Measurements from ENCODE around the gene GPR119.

Gene GPR119

DNA sequence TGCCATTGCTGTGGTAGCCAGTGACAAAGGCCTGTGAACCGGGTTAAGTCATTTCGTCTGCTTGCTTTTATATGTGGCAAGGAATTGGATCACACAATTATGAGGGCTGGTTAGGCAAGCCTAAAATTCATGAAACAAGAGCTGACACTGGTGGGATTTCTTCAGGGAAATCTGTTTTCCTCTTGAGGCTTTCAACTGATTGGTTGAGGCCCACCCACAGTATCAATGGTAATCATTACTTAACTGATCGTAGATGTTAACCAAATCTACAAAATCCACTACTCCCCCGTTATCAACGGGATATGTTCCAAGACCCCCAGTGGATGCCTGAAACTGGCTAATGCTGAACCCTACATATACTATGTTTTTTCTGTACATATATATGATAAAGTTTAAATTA, 29.3 kb upstream of the GPR119 start:
- DNase-seq (ENCODE audit: low read depth): no peak
- H3K4me3 ChIP-seq (ENCODE audit: low read length): no peak overlapping the region
- TF ChIP-seq, protein P1, sequence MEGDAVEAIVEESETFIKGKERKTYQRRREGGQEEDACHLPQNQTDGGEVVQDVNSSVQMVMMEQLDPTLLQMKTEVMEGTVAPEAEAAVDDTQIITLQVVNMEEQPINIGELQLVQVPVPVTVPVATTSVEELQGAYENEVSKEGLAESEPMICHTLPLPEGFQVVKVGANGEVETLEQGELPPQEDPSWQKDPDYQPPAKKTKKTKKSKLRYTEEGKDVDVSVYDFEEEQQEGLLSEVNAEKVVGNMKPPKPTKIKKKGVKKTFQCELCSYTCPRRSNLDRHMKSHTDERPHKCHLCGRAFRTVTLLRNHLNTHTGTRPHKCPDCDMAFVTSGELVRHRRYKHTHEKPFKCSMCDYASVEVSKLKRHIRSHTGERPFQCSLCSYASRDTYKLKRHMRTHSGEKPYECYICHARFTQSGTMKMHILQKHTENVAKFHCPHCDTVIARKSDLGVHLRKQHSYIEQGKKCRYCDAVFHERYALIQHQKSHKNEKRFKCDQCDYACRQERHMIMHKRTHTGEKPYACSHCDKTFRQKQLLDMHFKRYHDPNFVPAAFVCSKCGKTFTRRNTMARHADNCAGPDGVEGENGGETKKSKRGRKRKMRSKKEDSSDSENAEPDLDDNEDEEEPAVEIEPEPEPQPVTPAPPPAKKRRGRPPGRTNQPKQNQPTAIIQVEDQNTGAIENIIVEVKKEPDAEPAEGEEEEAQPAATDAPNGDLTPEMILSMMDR (conservative IDR thresholded peaks at IDR 0.05; ENCODE audit: low read depth, low read length): no peak

DNA sequence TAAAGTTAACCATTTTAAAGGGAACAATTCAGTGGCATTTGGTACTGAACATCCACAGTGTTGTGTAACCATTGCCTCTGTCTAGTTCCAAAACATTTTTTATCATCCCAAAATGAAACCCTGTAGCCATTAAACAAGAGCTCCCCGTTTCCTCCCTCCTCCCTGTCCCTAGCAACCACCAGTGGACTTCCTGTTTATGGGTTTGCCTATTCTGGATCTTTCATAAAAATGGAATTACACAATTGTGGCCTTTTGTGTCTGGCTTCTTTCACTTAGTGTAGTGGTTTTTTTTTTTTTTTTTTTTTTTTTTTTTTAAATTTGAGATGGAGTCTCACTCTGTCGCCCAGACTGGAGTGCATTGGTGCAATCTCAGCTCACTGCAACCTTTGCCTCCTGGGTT, 27.9 kb upstream of the GPR119 start:
- H3K4me3 ChIP-seq (ENCODE audit: low read length): no peak overlapping the region
- TF ChIP-seq, protein P1 (conservative IDR thresholded peaks at IDR 0.05; ENCODE audit: low read depth, low read length): no peak
- no peak for DNase-seq (ENCODE audit: low read depth)

DNA sequence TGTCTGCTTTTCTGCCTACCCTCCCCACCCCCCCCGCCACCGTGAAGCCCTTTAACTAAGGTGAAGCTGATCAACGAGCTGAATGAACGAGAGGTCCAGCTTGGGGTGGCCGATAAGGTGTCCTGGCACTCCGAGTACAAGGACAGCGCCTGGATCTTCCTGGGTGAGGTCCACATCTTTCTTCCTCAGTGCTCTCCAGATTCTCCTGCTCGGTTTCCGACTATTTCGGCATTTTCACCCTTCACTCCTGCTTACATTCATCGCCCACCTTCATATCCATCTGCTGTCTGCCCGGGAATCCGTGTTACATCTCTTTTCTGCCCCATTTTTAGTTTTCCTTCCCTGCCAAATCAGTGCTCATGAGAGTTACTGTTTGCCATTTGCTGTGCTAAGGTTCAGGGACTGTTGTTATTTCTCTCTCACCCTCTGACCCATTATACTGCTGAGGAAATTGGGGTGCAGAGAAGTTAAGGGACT, 16.8 kb upstream of the GPR119 start:
- H3K4me3 ChIP-seq (ENCODE audit: low read length): peak overlapping the region; percentile 80

DNA sequence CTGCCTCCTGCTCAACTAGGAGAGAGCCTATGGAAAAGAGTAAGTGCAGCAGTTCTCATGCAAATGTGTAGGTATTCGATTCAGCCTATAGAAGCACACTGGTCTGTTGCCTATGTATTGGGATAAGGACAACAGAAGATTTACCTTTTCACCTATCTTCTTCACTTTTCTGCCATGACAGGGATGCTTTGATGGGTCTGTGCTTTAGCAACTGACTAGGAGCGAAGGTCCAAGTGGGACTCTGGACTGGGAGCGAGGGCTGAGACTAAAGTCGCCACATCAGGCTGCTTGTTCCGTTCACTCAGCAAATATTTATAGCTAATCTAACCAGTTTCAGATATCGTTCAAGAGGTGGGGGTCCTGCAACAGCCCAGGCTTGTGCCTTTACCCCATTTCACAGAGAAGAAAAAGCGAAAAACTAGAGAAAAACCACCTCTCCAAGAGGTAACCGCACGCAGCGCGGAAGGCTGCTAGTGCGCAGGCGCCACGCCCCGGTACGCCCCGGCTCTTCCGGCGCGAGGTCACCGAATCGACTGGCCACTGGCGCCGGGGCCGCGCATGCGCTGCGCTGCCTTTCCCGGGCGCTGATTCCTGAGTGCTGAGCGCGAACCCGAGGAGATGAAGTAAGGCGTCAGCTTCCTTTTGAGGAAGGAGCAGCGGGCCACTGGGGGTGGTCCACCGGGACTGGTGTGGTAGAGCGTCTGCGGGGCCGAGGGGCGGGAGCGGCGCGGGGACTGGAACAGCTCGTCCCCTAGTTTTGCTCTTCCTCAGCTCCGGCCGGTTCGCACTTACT, 16.1 kb upstream of the GPR119 start, which contains the start of gene RBMX2:
Gene RBMX2, plus strand, starts transcription at position 573 of the 793 bp plus-strand sequence. Its CDS starts 46 bp downstream, at position 619.
- H3K4me3 ChIP-seq (ENCODE audit: low read length): peak within 1 kb of the TSS; percentile 80
- TF ChIP-seq, protein P1 (conservative IDR thresholded peaks at IDR 0.05; ENCODE audit: low read depth, low read length): no peak
- DNase-seq (ENCODE audit: low read depth): peak; percentile 17

More for the DNA sequence above, 16.8 kb upstream of the GPR119 start:
- no peak for DNase-seq (ENCODE audit: low read depth)
- TF ChIP-seq, protein P1 (conservative IDR thresholded peaks at IDR 0.05; ENCODE audit: low read depth, low read length): no peak

DNA sequence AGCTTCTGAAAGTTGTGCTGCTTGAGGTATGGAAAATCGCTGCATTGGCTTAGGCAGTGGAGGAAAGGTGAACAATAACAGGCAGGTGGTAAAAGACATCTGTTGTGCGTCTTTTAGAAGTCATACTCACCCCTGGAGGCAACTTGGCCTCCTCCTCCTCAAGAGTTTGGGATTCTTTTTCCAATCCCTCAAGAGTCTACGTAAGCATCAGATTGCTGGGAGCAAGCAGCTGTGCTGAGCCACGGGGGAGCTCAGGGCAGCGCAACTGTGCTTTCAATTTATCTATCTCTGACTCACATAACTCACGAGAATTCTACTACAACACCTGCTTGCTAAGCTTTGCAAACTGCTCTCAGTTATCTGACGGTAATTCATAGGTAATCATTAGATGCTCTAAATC, 9.9 kb upstream of the GPR119 start:
- TF ChIP-seq, protein P1 (conservative IDR thresholded peaks at IDR 0.05; ENCODE audit: low read depth, low read length): no peak
- no peak for DNase-seq (ENCODE audit: low read depth)
- H3K4me3 ChIP-seq (ENCODE audit: low read length): no peak overlapping the region

DNA sequence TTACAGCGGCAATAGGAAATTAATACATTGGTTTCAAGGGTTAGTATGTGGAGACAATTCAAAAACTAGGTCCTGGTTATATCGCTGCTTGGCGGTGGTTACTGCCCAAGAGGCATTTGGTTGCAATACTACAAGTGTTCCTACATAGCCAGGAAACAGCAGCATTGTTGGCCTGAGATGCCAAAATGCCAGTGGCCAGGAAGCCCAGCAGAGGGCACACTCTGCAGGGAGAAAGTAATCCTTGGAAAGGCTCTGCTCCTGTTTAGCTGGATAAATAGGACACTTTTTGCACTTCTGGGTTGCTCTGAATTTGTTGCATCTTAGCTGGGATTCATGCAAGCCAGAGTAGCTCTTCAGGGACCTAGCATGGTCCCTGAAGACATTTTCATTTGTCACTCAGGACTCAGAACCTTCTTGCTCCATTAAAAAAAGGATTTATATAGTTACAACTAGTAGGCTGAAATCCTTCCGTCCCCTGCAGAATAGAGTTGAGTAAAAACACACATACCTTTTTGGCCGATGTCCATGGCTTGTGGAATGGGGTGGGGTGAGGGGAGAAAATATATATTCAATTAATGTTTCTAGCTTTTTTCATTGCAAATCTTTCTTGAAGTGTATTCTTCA, 8.1 kb upstream of the GPR119 start:
- peak; percentile 2 for DNase-seq (ENCODE audit: low read depth)
- H3K4me3 ChIP-seq (ENCODE audit: low read length): no peak overlapping the region
- TF ChIP-seq, protein P1 (conservative IDR thresholded peaks at IDR 0.05; ENCODE audit: low read depth, low read length): peak; percentile 79
